Measurements from ENCODE around the gene F13A1. TPM values are rescaled to one million over a fixed set of nuclear protein-coding genes. Genes with fewer than 3 reads are reported as not detected.

F13A1 gene
- polyA plus RNA-seq, 2 of the 4 experiments (the other 2 are of a cell fraction), result not detected

GRCh38 chr6:6177754-6178153 is 142.7 kb downstream of the F13A1 start:
- no peak for ATAC-seq
- WGBS (ENCODE audit: missing lambda C conversion rate), result 7% methylated on average over 2 of the region's 4 CpGs
- H3K4me2 ChIP-seq, result no peak overlapping the region
- ChIA-PET POLR2A (no interaction called here), CTCF (no interaction called here)
- no peak for FAIRE-seq
- TF ChIP-seq PHF8 (IDR thresholded peaks at IDR 0.05; ENCODE audit: borderline replicate concordance, low read depth), result no peak
- TF ChIP-seq RARB (CRISPR knock-in tag; IDR thresholded peaks at IDR 0.05), result no peak
- TF ChIP-seq POLR2AphosphoS2 (conservative IDR thresholded peaks at IDR 0.05; ENCODE audit: low read length), result no peak
- TF ChIP-seq EHMT2 (IDR thresholded peaks at IDR 0.05; ENCODE audit: low read depth), result no peak
- TF ChIP-seq ELK1 (IDR thresholded peaks at IDR 0.05; ENCODE audit: low read depth, low read length), result no peak
- TF ChIP-seq SMC3 (IDR thresholded peaks at IDR 0.05), result no peak
- TF ChIP-seq RCOR1 (IDR thresholded peaks at IDR 0.05; ENCODE audit: low read depth, low read length), result no peak
- TF ChIP-seq E2F6 (IDR thresholded peaks at IDR 0.05; ENCODE audit: borderline replicate concordance, low read depth), result no peak
- DNase-seq (ENCODE audit: low read depth in 1 of 2, low spot score in 1 of 2), result no peak
- H3K4me1 ChIP-seq, result no peaks in the 10 kb centered on the region
- no peak overlapping the region for H3K4me3 ChIP-seq
- H3K9me3 ChIP-seq, result no peaks in the 10 kb centered on the region
- H3K27ac ChIP-seq, result no peak overlapping the region

- ChIA-PET CTCF (no interaction called here), POLR2A (no interaction called here)
- 26% methylated on average over 8 of the region's 8 CpGs for WGBS (ENCODE audit: missing lambda C conversion rate)
- ATAC-seq (no peak), FAIRE-seq (no peak), DNase-seq (ENCODE audit: low read depth in 1 of 2, low spot score in 1 of 2) (no peak)
- Histone ChIP-seq H3K4me1 (no peaks in the 10 kb centered on the region), H3K4me2 (no peak overlapping the region), H3K27ac (no peak overlapping the region), H3K4me3 (no peak overlapping the region), H3K9me3 (no peaks in the 10 kb centered on the region)
- TF ChIP-seq MAFK (IDR thresholded peaks at IDR 0.05; ENCODE audit: partially characterized antibody), result no peak
- no peak for TF ChIP-seq RFX5 (IDR thresholded peaks at IDR 0.05)
- no peak for TF ChIP-seq RAD21 (conservative IDR thresholded peaks at IDR 0.05 in 1 of 2, IDR thresholded peaks at IDR 0.05 in 1 of 2)
- no peak for TF ChIP-seq ELK1 (IDR thresholded peaks at IDR 0.05; ENCODE audit: low read depth, low read length)
- TF ChIP-seq PHF8 (IDR thresholded peaks at IDR 0.05; ENCODE audit: borderline replicate concordance, low read depth), result no peak
- no peak for TF ChIP-seq ESRRA (IDR thresholded peaks at IDR 0.05; ENCODE audit: borderline replicate concordance, low read length)
- no peak for TF ChIP-seq SREBF2 (IDR thresholded peaks at IDR 0.05)
- TF ChIP-seq EHF (CRISPR knock-in tag; IDR thresholded peaks at IDR 0.05), result no peak
- no peak for TF ChIP-seq TP53 (CRISPR knock-in tag; IDR thresholded peaks at IDR 0.05)
- TF ChIP-seq E2F6 (IDR thresholded peaks at IDR 0.05; ENCODE audit: borderline replicate concordance, low read depth), result no peak
- TF ChIP-seq JUN (IDR thresholded peaks at IDR 0.05), result no peak
- no peak for TF ChIP-seq NFE2L2 (conservative IDR thresholded peaks at IDR 0.05; ENCODE audit: low read length)
- TF ChIP-seq ZC3H11A (IDR thresholded peaks at IDR 0.05), result no peak
- TF ChIP-seq HES2 (IDR thresholded peaks at IDR 0.05), result no peak
- TF ChIP-seq ZFP36 (IDR thresholded peaks at IDR 0.05; ENCODE audit: borderline replicate concordance, partially characterized antibody), result no peak
- TF ChIP-seq CBX8 (IDR thresholded peaks at IDR 0.05), result no peak
- TF ChIP-seq POLR2A (IDR thresholded peaks at IDR 0.05; ENCODE audit: low read length), result no peak
- no peak for TF ChIP-seq CTCF (IDR thresholded peaks at IDR 0.05)
Measured at GRCh38 chr6:6176586-6177228, 143.8 kb downstream of the F13A1 start.
